Skeletal muscle satellite cell (primary cell): ENCODE measurements around the gene PLEKHM3.

Source experiments
- H3K27me3 ChIP-seq: 2 replicates; pipeline ENCODE4 v1.7.0; 2013; ENCODE audit warnings: low read length; ENCODE audit not compliant: control insufficient read depth, insufficient read depth
- H3K36me3 ChIP-seq: 2 replicates; pipeline ENCODE4 v1.7.0; 2013; ENCODE audit warnings: mild to moderate bottlenecking, control low read depth, low read length; ENCODE audit not compliant: insufficient read depth
- H3K4me1 ChIP-seq: 2 replicates; pipeline ENCODE4 v1.7.0; 2013; ENCODE audit warnings: low read length; ENCODE audit not compliant: control insufficient read depth, insufficient read depth
- H3K4me2 ChIP-seq: 2 replicates; pipeline ENCODE4 v1.7.0; 2013; ENCODE audit warnings: mild to moderate bottlenecking, low read length
- H3K4me3 ChIP-seq: 2 replicates; pipeline ENCODE4 v1.7.0; 2013; ENCODE audit warnings: low read length
- H3K9ac ChIP-seq: 2 replicates; pipeline ENCODE4 v1.7.0; 2013; ENCODE audit warnings: mild to moderate bottlenecking, low read depth, low read length, moderate library complexity
- H3K9me3 ChIP-seq: replicated peaks from 2 replicates; pipeline ENCODE4 v1.7.0; 2013; ENCODE audit warnings: mild to moderate bottlenecking, control low read depth, low read length

Gene PLEKHM3

DNA sequence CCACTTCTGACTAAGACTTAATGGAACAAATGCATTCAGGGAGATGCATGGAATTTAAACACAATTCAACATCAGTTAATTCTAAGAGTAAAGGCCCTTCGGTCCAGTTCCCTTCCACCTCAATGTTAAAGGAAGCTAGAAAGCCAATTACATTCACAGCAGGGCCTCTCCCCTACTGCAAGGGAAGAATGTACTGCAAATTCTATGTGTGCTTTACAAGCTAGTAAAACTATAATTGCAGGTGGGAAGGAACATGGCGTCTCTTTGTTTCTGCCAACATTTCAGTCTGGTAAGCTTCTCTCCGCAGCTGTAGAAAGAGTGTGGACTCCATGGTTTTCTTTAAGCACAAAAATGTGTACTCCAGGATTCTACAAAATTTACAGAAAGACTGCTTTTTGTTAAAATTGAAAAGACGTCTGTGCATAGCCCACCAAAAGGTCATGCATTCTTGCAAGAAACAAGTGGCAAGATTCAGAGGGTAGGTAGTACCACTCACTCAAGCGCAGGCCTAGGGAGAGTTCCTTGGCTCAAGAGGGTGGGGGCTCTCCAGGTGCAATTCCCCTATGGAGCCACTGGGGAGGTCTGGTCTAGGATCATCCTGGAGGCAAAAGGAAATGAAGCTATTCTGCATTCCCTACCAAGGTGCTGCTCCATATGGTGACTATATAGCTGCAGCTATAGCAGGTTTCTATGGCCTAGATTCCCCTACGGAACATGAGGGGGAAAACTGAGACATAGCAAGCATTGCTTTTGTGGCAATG lies 128.6 kb downstream of the PLEKHM3 start:
- no peak overlapping the region for H3K9ac ChIP-seq
- no peaks in the 10 kb centered on the region for H3K4me1 ChIP-seq
- no peaks in the 10 kb centered on the region for H3K36me3 ChIP-seq

GRCh38 chr2:207895274-207895860 lies 130.0 kb downstream of the PLEKHM3 start:
- Histone ChIP-seq H3K4me1 (no peaks in the 10 kb centered on the region), H3K4me2 (no peak overlapping the region), H3K9ac (no peak overlapping the region), H3K9me3 (no peaks in the 10 kb centered on the region), H3K27me3 (no peaks in the 10 kb centered on the region), H3K36me3 (no peaks in the 10 kb centered on the region), H3K4me3 (no peak overlapping the region)

More for the DNA sequence above, 128.6 kb downstream of the PLEKHM3 start:
- Histone ChIP-seq H3K4me2 (no peak overlapping the region), H3K4me3 (no peak overlapping the region), H3K9me3 (no peaks in the 10 kb centered on the region), H3K27me3 (no peaks in the 10 kb centered on the region)

- no peaks in the 10 kb centered on the region for H3K9me3 ChIP-seq
Observed at GRCh38 chr2:207892716-207893402, 132.5 kb downstream of the PLEKHM3 start.

DNA sequence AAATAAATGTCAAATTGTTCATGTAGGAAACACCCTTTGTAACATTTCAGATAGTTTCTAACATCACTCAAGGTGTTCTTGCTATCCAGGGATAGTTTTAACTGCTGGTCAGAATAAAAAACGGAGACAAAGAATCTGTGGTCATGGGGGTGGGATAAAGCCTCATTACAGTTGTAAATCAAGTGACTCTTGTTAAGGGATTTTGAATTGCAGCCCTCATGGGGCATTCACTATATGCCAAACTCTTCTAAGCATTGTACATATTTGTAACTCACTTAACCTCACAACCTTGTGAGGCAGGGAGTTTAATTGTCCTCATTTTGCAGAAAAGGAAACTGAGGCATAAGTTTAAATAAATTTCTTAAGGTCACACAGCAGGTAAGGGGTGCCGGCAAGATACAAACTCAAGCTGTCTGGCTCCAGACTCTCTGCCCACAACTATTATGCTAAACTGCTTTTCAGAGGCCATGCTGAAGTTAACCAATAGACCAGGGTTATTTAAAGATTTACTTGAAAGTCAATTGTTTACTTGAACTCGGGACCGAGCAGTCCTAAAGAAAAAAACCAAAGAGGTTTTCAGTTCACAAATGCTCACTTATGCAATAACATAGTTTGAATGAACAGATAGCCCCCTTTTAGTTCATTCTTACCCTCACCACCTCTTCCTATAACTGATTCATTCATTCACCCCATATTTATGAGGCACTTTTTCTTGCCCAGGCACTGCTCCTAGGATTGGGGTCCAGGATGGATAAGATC lies 134.1 kb downstream of the PLEKHM3 start:
- Histone ChIP-seq H3K27me3 (no peaks in the 10 kb centered on the region), H3K9me3 (no peaks in the 10 kb centered on the region), H3K4me2 (no peak overlapping the region), H3K9ac (no peak overlapping the region), H3K4me3 (no peak overlapping the region), H3K36me3 (no peaks in the 10 kb centered on the region), H3K4me1 (no peaks in the 10 kb centered on the region)

More at GRCh38 chr2:207892716-207893402, 132.5 kb downstream of the PLEKHM3 start:
- no peaks in the 10 kb centered on the region for H3K4me1 ChIP-seq
- H3K27me3 ChIP-seq = no peaks in the 10 kb centered on the region
- H3K9ac ChIP-seq = no peak overlapping the region
- no peaks in the 10 kb centered on the region for H3K36me3 ChIP-seq
- H3K4me3 ChIP-seq = no peak overlapping the region
- H3K4me2 ChIP-seq = no peak overlapping the region

GRCh38 chr2:207887500-207887899 lies 137.8 kb downstream of the PLEKHM3 start:
- no peak overlapping the region for H3K4me2 ChIP-seq

GRCh38 chr2:207885010-207885409 lies 140.3 kb downstream of the PLEKHM3 start:
- H3K9me3 ChIP-seq = no peaks in the 10 kb centered on the region

More at GRCh38 chr2:207887500-207887899, 137.8 kb downstream of the PLEKHM3 start:
- no peaks in the 10 kb centered on the region for H3K27me3 ChIP-seq
- H3K9ac ChIP-seq = no peak overlapping the region
- no peaks in the 10 kb centered on the region for H3K9me3 ChIP-seq
- H3K4me3 ChIP-seq = no peak overlapping the region
- H3K4me1 ChIP-seq = no peaks in the 10 kb centered on the region
- no peaks in the 10 kb centered on the region for H3K36me3 ChIP-seq

GRCh38 chr2:207884127-207884526 lies 141.2 kb downstream of the PLEKHM3 start:
- H3K4me1 ChIP-seq = peaks cover 10% of the 10 kb centered on the region
- H3K9me3 ChIP-seq = no peaks in the 10 kb centered on the region
- H3K27me3 ChIP-seq = no peaks in the 10 kb centered on the region
- no peak overlapping the region for H3K4me3 ChIP-seq
- H3K36me3 ChIP-seq = no peaks in the 10 kb centered on the region
- H3K9ac ChIP-seq = no peak overlapping the region
- no peak overlapping the region for H3K4me2 ChIP-seq

More at GRCh38 chr2:207885010-207885409, 140.3 kb downstream of the PLEKHM3 start:
- no peak overlapping the region for H3K4me3 ChIP-seq
- no peak overlapping the region for H3K9ac ChIP-seq
- no peaks in the 10 kb centered on the region for H3K36me3 ChIP-seq
- H3K27me3 ChIP-seq = no peaks in the 10 kb centered on the region
- H3K4me1 ChIP-seq = peaks cover 1% of the 10 kb centered on the region
- H3K4me2 ChIP-seq = no peak overlapping the region

DNA sequence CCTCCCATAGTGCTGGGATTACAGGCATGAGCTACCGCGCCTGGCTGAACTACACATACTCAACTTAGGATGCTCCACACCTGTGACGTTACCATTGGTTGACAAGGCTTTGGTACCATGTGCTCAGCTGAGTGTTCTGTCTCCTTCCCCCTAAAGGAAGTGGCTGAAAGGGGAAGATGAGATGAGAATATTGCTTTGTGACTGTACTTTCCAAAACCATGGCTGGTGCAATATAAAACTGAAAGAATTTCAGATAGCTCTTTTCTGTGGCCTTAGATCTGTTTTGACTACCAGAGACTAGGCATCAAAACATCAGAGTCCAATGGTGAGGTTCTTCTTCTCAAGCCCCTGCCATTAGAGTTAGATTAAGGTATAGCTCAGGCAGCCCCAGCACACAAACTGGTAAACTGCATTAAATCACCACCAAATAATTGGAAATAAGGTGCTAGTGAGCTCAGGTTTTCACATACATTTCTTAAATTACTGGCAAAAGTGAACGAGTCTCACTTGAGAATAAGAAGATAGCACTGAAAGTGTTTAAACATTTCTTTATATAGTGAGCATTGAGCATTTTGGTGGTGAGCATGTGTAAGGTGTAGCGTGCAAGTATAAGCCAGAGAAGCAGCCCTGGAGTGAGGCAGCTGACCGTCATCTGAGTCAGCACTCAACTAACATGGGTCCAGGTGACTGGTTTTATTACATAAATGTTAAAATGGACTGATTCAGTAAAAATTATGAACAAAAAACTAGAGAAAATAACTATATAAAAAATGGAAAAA lies 142.1 kb downstream of the PLEKHM3 start:
- H3K9me3 ChIP-seq = no peaks in the 10 kb centered on the region
- no peak overlapping the region for H3K4me2 ChIP-seq
- no peaks in the 10 kb centered on the region for H3K36me3 ChIP-seq
- H3K4me1 ChIP-seq = peaks cover 14% of the 10 kb centered on the region
- no peaks in the 10 kb centered on the region for H3K27me3 ChIP-seq
- no peak overlapping the region for H3K4me3 ChIP-seq
- H3K9ac ChIP-seq = no peak overlapping the region

DNA sequence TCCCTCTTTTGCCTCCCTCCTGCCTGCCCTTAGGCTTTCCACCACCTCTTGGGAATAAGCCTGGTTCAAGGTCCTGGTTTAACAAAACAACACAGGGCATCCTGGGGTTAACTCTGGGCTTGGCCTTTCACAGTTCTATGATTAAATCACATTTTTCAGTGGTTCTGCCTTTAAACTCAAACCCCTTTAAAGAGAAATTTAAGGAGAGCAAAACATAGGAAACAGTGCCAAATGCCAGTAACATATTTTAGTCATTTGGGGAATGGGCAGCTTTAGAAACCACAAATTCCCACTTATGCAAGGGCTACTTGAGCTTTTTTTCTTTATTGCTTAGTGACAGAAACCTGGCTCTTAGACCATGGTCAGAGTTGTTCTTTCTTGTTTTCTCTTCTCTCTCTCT lies 143.4 kb downstream of the PLEKHM3 start:
- H3K4me3 ChIP-seq = no peak overlapping the region
- H3K4me2 ChIP-seq = no peak overlapping the region
- peaks cover 14% of the 10 kb centered on the region for H3K4me1 ChIP-seq
- no peaks in the 10 kb centered on the region for H3K27me3 ChIP-seq
- no peaks in the 10 kb centered on the region for H3K36me3 ChIP-seq
- H3K9me3 ChIP-seq = no peaks in the 10 kb centered on the region
- no peak overlapping the region for H3K9ac ChIP-seq

GRCh38 chr2:207879536-207879935 lies 145.8 kb downstream of the PLEKHM3 start:
- Histone ChIP-seq H3K4me2 (peak overlapping the region; percentile 8), H3K4me3 (no peak overlapping the region), H3K27me3 (no peaks in the 10 kb centered on the region), H3K9me3 (no peaks in the 10 kb centered on the region), H3K4me1 (peaks cover 14% of the 10 kb centered on the region), H3K36me3 (no peaks in the 10 kb centered on the region), H3K9ac (no peak overlapping the region)
